ENCODE measurements around the gene KCNN2.

GRCh38 chr5:114391321-114391720 lies 29.5 kb downstream of the KCNN2 start:
- TF ChIP-seq CTCF (IDR thresholded peaks at IDR 0.05), result no peak
- TF ChIP-seq POLR2A (IDR thresholded peaks at IDR 0.05), result no peak
